NCI-H146 treated with DMSO at 0.1 percent for 48 hours (cell line): Measurements from ENCODE around the gene DOCK4.

Source experiments
- DNase-seq: peaks from one replicate; lab custom pipeline; 2025; ENCODE audit not compliant: unreplicated experiment; lab: John Stamatoyannopoulos, UW

The DOCK4 gene

DNA sequence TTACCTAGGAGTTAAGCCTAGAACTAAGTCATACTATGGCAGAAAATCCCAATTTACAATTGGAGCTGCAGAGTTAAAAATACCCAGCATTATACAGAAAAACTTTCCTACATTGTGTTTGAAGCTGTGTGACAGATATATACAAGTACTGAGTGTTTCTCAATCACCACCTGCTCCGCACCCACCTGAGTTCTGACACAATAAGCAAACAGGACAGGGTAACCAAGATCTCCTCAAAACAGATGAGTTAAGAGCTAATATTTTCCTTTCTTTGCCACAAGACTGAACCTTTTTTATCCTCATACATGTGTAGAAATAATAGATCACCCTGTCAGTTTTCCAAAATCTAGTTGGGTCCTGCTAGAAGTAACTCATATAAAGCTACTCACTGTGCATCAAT lies 186.3 kb downstream of the DOCK4 start:
- no peak for DNase-seq

GRCh38 chr7:112018305-112019030 lies 187.7 kb downstream of the DOCK4 start:
- no peak for DNase-seq

DNA sequence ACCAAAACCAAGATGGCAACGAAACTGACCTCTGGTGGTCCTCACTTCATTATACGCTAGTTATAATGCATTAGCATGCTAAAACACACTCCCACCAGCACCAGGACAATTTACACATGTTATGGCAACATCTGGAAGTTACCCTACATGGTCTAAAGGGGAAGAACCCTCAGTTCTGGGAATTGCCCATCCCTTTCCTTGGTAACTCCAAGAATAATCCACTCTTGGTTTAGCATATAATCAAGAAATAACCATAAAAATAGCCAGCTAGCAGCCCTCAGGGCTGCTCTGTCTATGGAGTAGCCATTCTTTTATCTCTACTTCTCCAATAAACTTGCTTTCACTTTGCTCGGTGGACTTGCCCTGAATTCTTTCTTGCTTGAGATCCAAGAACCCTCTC lies 191.1 kb downstream of the DOCK4 start:
- no peak for DNase-seq

GRCh38 chr7:112014347-112014746 lies 191.9 kb downstream of the DOCK4 start:
- DNase-seq = no peak

GRCh38 chr7:112013274-112013673 lies 192.9 kb downstream of the DOCK4 start:
- DNase-seq = no peak

DNA sequence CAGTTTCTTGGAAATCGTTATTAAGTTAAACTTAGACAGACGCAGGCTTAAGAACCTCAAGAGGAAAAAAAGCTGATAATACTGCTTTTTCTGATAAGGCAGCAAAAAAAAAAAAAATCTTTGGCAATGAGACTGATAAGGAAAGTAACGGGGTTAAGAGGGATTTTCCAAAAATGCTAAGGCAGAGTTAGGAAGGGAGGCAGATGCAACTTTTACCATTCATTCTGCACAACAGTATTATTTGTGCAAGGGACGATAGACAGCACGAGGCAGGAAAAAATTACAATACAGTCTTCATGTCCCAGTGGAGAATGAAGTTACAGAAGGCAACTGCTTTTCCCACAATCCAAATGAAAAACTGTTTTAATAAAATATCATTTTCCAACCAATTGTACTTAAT lies 194.0 kb downstream of the DOCK4 start:
- DNase-seq = no peak

- no peak for DNase-seq
These were observed 195.2 kb downstream of the DOCK4 start for GRCh38 chr7:112010994-112011393.

- DNase-seq = no peak
These were observed 196.1 kb downstream of the DOCK4 start for GRCh38 chr7:112010109-112010508.

DNA sequence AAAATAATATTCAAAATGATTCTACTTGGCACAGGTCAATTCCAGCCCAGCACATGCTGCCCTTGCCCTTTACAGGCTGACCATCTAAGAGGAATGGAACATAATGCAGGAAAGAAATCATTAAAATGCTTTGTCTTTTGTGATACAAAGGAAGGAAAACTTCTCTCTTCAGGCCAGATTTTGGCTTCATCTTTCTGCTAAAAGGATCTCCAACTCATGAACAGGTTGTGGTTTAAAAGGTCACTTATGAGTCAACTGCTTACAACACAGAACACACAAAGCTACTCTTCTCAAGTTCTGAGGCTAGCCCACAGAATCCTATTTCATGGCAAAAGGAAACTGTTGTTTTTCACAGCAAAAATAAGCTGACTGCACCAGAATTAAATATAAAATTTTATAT lies 197.1 kb downstream of the DOCK4 start:
- DNase-seq = no peak

GRCh38 chr7:112007185-112007584 lies 199.0 kb downstream of the DOCK4 start:
- no peak for DNase-seq

DNA sequence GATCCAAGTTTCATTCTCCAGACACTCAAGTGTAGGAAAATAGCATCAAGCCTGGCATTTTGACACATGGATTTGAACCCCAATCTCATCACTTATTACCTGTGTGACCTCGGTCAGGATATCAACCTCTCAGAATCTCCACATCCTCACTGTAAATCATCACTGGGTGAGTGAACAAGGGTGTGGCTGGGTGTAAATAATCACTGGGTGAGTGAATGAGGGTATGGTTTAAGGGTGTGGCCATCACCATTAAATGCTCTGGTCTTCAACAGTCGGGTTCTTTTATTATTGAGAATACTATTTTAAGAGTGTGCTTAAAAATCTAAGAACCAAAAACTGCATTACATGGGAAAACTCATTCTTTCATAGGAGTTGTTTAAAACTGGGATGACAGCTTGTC lies 200.1 kb downstream of the DOCK4 start:
- no peak for DNase-seq

DNA sequence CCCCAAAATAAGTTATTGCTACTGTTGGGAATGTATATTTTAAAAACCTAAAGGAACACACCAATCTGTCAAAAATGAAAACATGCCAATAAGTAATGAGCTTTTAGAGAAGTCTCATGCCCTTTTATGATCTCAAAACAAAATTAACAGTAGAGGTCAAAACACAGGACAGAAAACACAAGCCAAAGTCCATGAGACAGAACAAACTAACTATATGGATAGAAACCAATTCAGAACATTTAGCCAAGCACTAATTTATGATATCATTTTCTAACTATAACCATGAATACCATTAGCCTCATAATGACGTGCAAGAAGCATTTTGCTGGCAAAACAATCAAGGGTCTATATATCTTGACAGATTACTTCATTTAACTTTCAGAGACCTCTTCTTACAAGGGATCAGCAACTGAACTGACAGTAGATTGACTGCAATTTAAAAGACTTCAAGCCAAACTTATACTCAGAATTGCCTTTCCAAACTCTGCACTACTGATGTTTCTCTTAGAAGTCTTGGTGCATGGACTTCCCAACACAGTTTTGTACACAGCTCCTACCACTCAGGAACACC lies 200.9 kb downstream of the DOCK4 start:
- DNase-seq = no peak

DNA sequence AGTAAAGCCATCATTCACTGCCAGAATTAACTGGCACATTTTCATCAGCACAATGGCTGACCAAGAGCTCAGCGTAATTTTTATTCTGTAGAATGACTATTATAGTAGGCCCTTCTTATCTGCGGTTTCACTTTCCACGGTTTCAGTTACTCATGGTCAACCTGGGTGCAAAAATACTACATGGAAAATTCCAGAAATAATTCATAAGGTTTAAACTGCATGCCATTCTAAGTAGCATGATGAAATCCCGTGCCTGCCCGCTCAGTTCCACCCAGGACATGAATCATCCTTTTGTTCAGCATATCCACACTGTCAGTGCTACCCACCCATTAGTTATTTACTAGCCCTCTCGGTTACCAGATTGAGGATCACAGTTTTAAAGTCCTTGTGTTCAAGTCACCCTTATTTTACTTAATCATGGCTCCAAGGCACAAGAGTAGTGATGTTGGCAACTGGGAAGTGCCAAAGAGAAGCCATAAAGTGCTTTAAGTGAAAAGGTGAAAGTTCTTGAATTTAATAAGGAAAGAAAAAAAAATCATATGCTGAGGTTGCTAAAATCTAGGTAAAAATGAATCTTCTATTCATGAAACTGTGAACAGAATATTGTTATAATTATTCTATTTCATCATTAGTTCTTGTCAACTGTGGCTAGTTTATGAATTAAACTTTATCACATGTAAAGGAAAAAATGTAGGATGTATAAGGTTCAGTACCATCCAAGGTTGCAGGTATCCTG lies 204.9 kb downstream of the DOCK4 start:
- no peak for DNase-seq

- no peak for DNase-seq
These were observed 207.9 kb downstream of the DOCK4 start for GRCh38 chr7:111998326-111998725.

- DNase-seq = no peak
These were observed 208.7 kb downstream of the DOCK4 start for GRCh38 chr7:111997546-111997945.

GRCh38 chr7:111992601-111993000 lies 213.6 kb downstream of the DOCK4 start:
- no peak for DNase-seq

DNA sequence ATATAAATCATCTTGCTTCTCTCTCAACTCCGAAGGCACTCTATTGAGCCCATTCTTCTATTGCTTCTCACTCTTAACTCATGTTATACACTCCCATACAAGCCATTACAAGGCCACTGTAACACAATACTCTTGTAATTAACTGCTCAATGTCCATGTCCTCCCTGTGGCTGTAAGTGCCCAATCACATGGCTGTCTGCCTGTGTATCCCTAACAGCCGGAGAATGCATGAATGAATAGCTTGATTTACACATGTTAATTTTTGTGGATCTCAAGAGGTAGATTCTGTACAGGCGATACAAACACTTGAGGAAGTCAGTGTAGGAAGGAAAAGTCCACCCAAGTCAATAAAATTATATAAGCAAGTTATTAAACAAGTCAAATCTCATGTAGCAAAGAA lies 215.6 kb downstream of the DOCK4 start:
- DNase-seq = peak; percentile 13

DNA sequence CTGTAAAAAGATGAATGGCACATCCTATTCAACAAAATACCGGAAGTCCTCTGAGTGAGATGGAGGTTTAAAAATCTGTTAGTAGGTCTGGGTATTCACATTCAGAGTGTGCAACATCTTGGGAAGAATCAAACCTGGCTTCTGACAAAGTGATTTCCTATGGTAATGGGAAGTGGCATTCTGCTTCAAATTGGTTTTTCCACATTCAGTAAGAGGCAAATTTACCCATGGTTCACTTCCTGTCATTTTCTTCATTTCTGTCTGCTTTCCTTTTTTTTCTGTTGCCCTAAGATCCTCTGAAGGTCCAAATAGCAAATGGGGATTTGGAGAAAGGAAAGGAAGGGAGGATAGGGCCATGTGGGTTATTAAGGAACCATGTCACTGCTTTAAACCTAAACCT lies 218.3 kb downstream of the DOCK4 start:
- DNase-seq = no peak

DNA sequence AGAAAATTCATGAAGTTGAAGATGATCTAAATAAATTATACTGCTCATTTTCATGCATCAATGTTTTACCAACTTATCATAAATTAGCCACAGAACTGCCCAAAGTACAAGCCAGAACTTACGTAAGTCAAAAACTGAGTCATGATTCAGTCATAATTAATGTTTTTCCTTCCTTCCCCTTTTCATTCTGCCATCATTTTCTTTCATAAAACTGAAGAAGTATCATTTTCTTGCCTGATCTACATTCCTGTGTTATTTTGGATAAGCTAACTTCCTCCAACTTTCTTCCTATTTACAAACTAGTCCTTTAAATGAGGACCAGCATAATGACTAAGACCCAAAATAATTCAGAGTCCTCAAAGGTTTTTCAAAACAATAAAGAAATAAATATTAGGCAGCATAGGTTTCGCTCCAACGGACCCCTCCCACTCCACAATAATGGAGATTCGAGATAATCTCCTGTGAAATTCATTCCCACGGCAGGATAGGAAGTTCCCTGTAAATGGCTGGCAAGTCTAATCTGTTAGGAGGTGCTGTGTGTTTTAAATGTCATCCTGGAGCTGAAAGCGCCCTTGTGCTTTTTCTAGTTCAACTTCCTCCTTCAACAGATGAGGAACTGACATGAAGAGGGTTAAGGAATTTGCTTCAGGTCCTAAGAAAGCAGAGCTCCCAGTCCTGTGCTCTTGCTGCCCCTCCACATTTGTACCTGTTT lies 218.9 kb downstream of the DOCK4 start:
- DNase-seq = no peak

GRCh38 chr7:111986601-111987000 lies 219.6 kb downstream of the DOCK4 start:
- no peak for DNase-seq

- DNase-seq = no peak
These were observed 220.4 kb downstream of the DOCK4 start for GRCh38 chr7:111985798-111986197.

GRCh38 chr7:111982804-111983203 lies 223.4 kb downstream of the DOCK4 start:
- DNase-seq = no peak
